Neuronal stem cell (in vitro differentiated cells): ENCODE data around the gene ARHGEF4.
A peak's percentile ranks its signal among the peaks of the same experiment; 100 is the strongest.

Experiments used
- DNase-seq: peaks from one replicate; pipeline ENCODE4 v3.0.0-alpha.2; 2013; ENCODE audit warnings: low spot score
- H2AFZ ChIP-seq: one replicate; pipeline ENCODE4 v1.6.1; 2013; ENCODE audit warnings: mild to moderate bottlenecking, low read length, inconsistent platforms
- H2AK5ac ChIP-seq: 2 replicates; pipeline ENCODE4 v1.6.1; 2013; ENCODE audit warnings: low read depth, mild to moderate bottlenecking, inconsistent platforms, low read length, moderate library complexity, mixed read lengths
- H2BK120ac ChIP-seq: 2 replicates; pipeline ENCODE4 v1.6.1; 2013; ENCODE audit warnings: low read depth, mild to moderate bottlenecking, inconsistent platforms, low read length, moderate library complexity, mixed read lengths
- H2BK12ac ChIP-seq: one replicate; pipeline ENCODE4 v1.6.1; 2013; ENCODE audit warnings: low read length, inconsistent platforms
- H2BK15ac ChIP-seq: 2 replicates; pipeline ENCODE4 v1.6.1; 2013; ENCODE audit warnings: mild to moderate bottlenecking, low read length, inconsistent platforms, mixed read lengths
- H2BK5ac ChIP-seq: one replicate; pipeline ENCODE4 v1.6.1; 2013; ENCODE audit warnings: inconsistent platforms, mild to moderate bottlenecking, low read length, moderate library complexity
- H3K14ac ChIP-seq: one replicate; pipeline ENCODE4 v1.6.1; 2013; ENCODE audit warnings: low read length, inconsistent platforms
- H3K18ac ChIP-seq: 2 replicates; pipeline ENCODE4 v1.6.1; 2013; ENCODE audit warnings: low read length, inconsistent platforms
- H3K23ac ChIP-seq: 2 replicates; pipeline ENCODE4 v1.6.1; 2013; ENCODE audit warnings: low read depth, mild to moderate bottlenecking, mixed read lengths, low read length, inconsistent platforms; ENCODE audit not compliant: poor library complexity
- H3K27ac ChIP-seq: replicated peaks from 3 replicates; pipeline ENCODE4 v1.5.1; 2013; ENCODE audit warnings: low read length, inconsistent platforms
- H3K27me3 ChIP-seq, 3 experiments: 2 replicates each; pipeline ENCODE4 v1.6.1; 2013; ENCODE audit warnings: low read length in 3 of 3, mild to moderate bottlenecking in 2 of 3, inconsistent platforms in 1 of 3, low read depth in 1 of 3, mixed read lengths in 1 of 3, moderate library complexity in 1 of 3; ENCODE audit not compliant: control insufficient read depth in 3 of 3, insufficient read depth in 3 of 3
- H3K36me3 ChIP-seq, 2 donors: replicated peaks in 1 of 2; 2 replicates each; pipeline ENCODE4 v1.6.1; 2013; ENCODE audit warnings: low read length in 2 of 2; ENCODE audit not compliant: control insufficient read depth in 2 of 2, insufficient read depth in 2 of 2
- H3K4ac ChIP-seq: 2 replicates; pipeline ENCODE4 v1.6.1; 2013; ENCODE audit warnings: inconsistent platforms, mild to moderate bottlenecking, low read length, moderate library complexity
- H3K4me1 ChIP-seq, 2 donors: 1 replicate in 1 of 2; 2 replicates in 1 of 2; pipeline ENCODE4 v1.6.1; 2013; ENCODE audit warnings: low read length in 2 of 2, low read depth in 1 of 2; ENCODE audit not compliant: control insufficient read depth in 2 of 2, insufficient read depth in 1 of 2
- H3K4me2 ChIP-seq: one replicate; pipeline ENCODE4 v1.6.1; 2013; ENCODE audit warnings: mild to moderate bottlenecking, low read length, inconsistent platforms; ENCODE audit not compliant: insufficient read depth, poor library complexity, severe bottlenecking
- H3K4me3 ChIP-seq, 2 donors: 2 replicates each; pipeline ENCODE4 v1.5.1; 2013; ENCODE audit warnings: low read length in 2 of 2, mild to moderate bottlenecking in 2 of 2, inconsistent platforms in 1 of 2, moderate library complexity in 1 of 2
- H3K79me1 ChIP-seq: one replicate; pipeline ENCODE4 v1.6.1; 2013; ENCODE audit warnings: low read depth, mild to moderate bottlenecking, inconsistent platforms, low read length, moderate library complexity
- H3K9ac ChIP-seq: one replicate; pipeline ENCODE4 v1.6.1; 2013; ENCODE audit warnings: mild to moderate bottlenecking, low read depth, low read length, inconsistent platforms; ENCODE audit not compliant: poor library complexity
- H3K9me3 ChIP-seq, 2 donors: replicated peaks in 1 of 2; 2 replicates each; pipeline versions ENCODE3 to v1.6.1; 2013; ENCODE audit warnings: low read length in 2 of 2, mild to moderate bottlenecking in 2 of 2, inconsistent platforms in 1 of 2, low read depth in 1 of 2, mixed read lengths in 1 of 2, moderate library complexity in 1 of 2; ENCODE audit not compliant: control insufficient read depth in 2 of 2, insufficient read depth in 1 of 2
- H4K8ac ChIP-seq: one replicate; pipeline ENCODE4 v1.6.1; 2013; ENCODE audit warnings: low read depth, mild to moderate bottlenecking, inconsistent platforms, low read length, moderate library complexity
- H4K91ac ChIP-seq: one replicate; pipeline ENCODE4 v1.6.1; 2013; ENCODE audit warnings: low read length, low read depth, mild to moderate bottlenecking, inconsistent platforms; ENCODE audit not compliant: poor library complexity
- WGBS, 2 donors: extraction: QIAGEN DNeasy Blood & Tissue Kit; methylation state at CpG; one replicate each; pipeline ENCODE4 v1.1.7; 2013; ENCODE audit warnings: missing lambda C conversion rate in 2 of 2, mixed read lengths in 1 of 2; ENCODE audit not compliant: insufficient read length in 2 of 2, insufficient replicate concordance in 1 of 2; ENCODE audit errors: extremely low coverage in 2 of 2; 5-methylcytosine and 5-hydroxymethylcytosine counted together

ARHGEF4 gene

DNA sequence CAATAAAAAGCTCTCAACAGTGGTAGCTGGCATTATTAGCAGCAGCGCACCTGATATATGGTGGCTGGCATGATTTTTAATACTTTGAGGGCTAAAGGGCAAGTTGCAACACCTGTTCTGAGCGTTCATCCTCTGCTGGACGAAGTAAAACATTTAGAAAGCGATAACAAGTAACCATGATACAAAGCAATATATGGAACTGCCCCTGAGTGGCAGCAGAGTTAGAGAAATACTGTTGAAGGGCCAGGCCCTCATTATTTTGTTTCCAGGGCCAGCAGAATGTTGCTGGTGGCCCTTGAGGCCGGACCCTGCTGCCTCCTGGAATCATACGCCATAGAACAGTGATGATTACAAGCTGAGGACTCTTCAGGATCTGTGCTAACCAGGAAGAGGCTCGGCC is 47.8 kb downstream of the ARHGEF4 start:
- no peaks in the 10 kb centered on the region for H3K79me1 ChIP-seq
- no peak overlapping the region for H2BK15ac ChIP-seq
- H4K91ac ChIP-seq: no peak overlapping the region
- no peaks in the 10 kb centered on the region for H3K9me3 ChIP-seq
- H3K4me1 ChIP-seq: peaks cover 0 to 1% of the 10 kb centered on the region in 2 donors
- H2AFZ ChIP-seq: no peak overlapping the region
- no peak overlapping the region for H2AK5ac ChIP-seq
- H4K8ac ChIP-seq: no peak overlapping the region
- no peak overlapping the region for H3K4ac ChIP-seq
- H3K14ac ChIP-seq: no peak overlapping the region
- H3K4me2 ChIP-seq: no peak overlapping the region
- no peak overlapping the region for H3K27ac ChIP-seq
- H3K4me3 ChIP-seq: no peak overlapping the region
- H2BK5ac ChIP-seq: no peak overlapping the region
- no peak overlapping the region for H2BK12ac ChIP-seq
- H3K18ac ChIP-seq: no peak overlapping the region
- H3K9ac ChIP-seq: no peak overlapping the region
- WGBS, 2 donors: no CpG with 5 or more reads among the region's 7 CpGs
- DNase-seq: no peak
- H3K36me3 ChIP-seq: no peaks in the 10 kb centered on the region
- no peak overlapping the region for H2BK120ac ChIP-seq
- no peaks in the 10 kb centered on the region for H3K27me3 ChIP-seq
- no peak overlapping the region for H3K23ac ChIP-seq

DNA sequence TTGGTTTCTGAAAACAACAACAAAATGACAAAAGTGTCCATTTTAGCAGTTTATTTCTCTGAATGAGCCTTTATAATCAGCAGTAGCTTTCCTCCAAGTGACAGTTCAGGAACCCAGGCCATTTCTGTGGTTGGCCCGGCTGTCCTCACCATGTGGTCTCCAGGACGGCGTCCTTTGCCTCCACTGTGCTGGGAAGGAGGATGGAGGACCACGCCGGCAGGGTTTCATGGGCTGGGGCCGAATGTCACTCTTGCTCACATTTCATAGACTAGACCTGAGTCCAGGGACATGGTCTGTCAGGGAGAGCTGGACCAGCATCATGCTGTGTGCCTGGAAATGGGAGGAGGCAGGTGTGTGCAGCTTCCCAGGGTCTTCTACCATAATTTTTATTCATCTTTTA is 50.9 kb downstream of the ARHGEF4 start:
- no peak overlapping the region for H3K4ac ChIP-seq
- H3K4me3 ChIP-seq: peak overlapping the region in 1 of 2 donors; percentile 16
- H2BK120ac ChIP-seq: no peak overlapping the region
- H2BK15ac ChIP-seq: no peak overlapping the region
- no peaks in the 10 kb centered on the region for H3K36me3 ChIP-seq
- H3K9me3 ChIP-seq: no peaks in the 10 kb centered on the region
- peak overlapping the region; percentile 74 for H3K18ac ChIP-seq
- no peak overlapping the region for H2AFZ ChIP-seq
- H3K27me3 ChIP-seq: no peaks in the 10 kb centered on the region
- H3K9ac ChIP-seq: no peak overlapping the region
- no CpG with 5 or more reads among the region's 6 CpGs for WGBS, 2 donors
- no peaks in the 10 kb centered on the region for H3K4me1 ChIP-seq
- H4K8ac ChIP-seq: no peak overlapping the region
- H3K27ac ChIP-seq: no peak overlapping the region
- H4K91ac ChIP-seq: no peak overlapping the region
- H3K79me1 ChIP-seq: no peaks in the 10 kb centered on the region
- H2BK5ac ChIP-seq: no peak overlapping the region
- no peak overlapping the region for H3K4me2 ChIP-seq
- no peak overlapping the region for H2AK5ac ChIP-seq
- no peak overlapping the region for H3K23ac ChIP-seq
- no peak overlapping the region for H2BK12ac ChIP-seq
- no peak for DNase-seq
- H3K14ac ChIP-seq: no peak overlapping the region

DNA sequence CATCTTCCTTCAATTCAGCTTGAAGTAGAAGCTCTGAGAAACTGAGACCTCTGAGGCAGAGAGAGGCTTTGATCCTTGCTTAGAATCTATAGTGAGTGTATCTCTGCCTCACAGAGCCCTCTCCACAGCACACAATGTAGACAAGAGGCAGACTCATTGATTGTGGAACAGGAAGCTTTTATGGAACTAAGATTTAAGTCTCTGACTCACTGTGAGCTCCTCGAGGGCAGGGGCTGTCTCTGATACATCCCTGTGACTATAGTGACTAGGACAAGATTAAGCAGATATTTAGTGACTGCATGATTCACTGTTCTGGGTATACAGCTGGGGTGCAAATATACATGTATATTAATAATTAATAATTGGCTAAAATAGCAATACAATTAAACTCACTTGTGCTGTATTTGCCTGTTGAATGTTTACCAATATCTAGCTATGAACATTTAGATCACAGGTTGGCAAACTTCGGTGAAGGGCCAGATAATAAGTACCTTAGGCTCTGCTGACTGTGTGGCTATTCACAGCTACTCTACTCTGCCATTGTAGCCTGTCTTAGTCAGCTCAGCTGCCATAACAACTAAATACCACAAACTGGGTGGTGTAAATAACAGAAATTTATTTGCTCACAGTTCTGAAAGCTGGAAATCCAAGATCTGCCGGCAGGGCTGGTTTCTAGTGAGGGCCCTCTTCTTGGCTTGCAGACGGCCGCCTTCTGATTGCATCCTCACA is 54.4 kb downstream of the ARHGEF4 start:
- no peak overlapping the region for H3K4ac ChIP-seq
- H2BK12ac ChIP-seq: no peak overlapping the region
- no peak overlapping the region for H4K91ac ChIP-seq
- H3K36me3 ChIP-seq: no peaks in the 10 kb centered on the region
- no peak overlapping the region for H3K18ac ChIP-seq
- H2AK5ac ChIP-seq: no peak overlapping the region
- no peak overlapping the region for H3K23ac ChIP-seq
- no peak for DNase-seq
- whole genome bisulfite sequencing, 2 donors: no CpG with 5 or more reads among the region's 5 CpGs
- H2BK5ac ChIP-seq: no peak overlapping the region
- no peak overlapping the region for H2AFZ ChIP-seq
- no peak overlapping the region for H3K4me3 ChIP-seq
- no peak overlapping the region for H4K8ac ChIP-seq
- no peak overlapping the region for H2BK15ac ChIP-seq
- no peaks in the 10 kb centered on the region for H3K27me3 ChIP-seq
- no peak overlapping the region for H3K9ac ChIP-seq
- no peak overlapping the region for H2BK120ac ChIP-seq
- no peak overlapping the region for H3K27ac ChIP-seq
- no peak overlapping the region for H3K14ac ChIP-seq
- H3K4me1 ChIP-seq: no peaks in the 10 kb centered on the region
- no peak overlapping the region for H3K4me2 ChIP-seq
- H3K79me1 ChIP-seq: no peaks in the 10 kb centered on the region
- H3K9me3 ChIP-seq: no peaks in the 10 kb centered on the region

DNA sequence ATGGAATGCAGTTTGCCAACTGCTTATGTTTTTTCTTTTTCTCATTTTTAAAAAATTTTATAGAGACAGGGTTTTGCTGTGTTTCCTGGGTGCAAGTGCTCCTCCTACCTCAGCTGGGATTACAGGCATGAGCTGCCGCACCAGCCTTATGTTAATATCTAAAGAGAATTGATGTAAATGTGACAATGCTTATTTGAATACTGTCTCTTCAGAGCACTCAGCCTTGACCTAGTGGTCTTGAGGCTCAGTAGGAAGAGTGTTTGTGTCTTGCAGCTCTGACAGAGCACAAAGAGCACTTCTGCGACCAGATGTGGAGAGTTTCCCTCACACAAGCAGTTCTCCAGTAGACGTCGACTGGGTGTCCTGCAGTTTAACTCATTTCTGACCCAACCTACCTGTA is 55.3 kb downstream of the ARHGEF4 start:
- Histone ChIP-seq H3K4me2 (no peak overlapping the region), H3K9me3 (no peaks in the 10 kb centered on the region), H3K18ac (no peak overlapping the region), H2BK15ac (no peak overlapping the region), H3K4me3 (no peak overlapping the region), H3K4ac (no peak overlapping the region), H3K23ac (no peak overlapping the region), H2BK5ac (no peak overlapping the region), H2BK12ac (no peak overlapping the region), H3K4me1 (peaks cover 0 to 4% of the 10 kb centered on the region in 2 donors), H3K27me3 (peaks cover 0 to under 1% (median 0%) of the 10 kb centered on the region in 3 experiments), H3K36me3 (no peaks in the 10 kb centered on the region), H2BK120ac (no peak overlapping the region), H3K9ac (no peak overlapping the region), H4K8ac (no peak overlapping the region), H2AFZ (no peak overlapping the region), H3K27ac (no peak overlapping the region), H4K91ac (no peak overlapping the region), H2AK5ac (no peak overlapping the region), H3K79me1 (no peaks in the 10 kb centered on the region), H3K14ac (no peak overlapping the region)
- WGBS, 2 donors: no CpG with 5 or more reads among the region's 4 CpGs
- DNase-seq: no peak
